Measurements from ENCODE around the gene FBRSL1. TPM values are rescaled to one million over a fixed set of nuclear protein-coding genes. Genes with fewer than 3 reads are reported as not detected.

Gene FBRSL1
- total RNA-seq, 1 experiment from 2014 or later, result 124 TPM

DNA sequence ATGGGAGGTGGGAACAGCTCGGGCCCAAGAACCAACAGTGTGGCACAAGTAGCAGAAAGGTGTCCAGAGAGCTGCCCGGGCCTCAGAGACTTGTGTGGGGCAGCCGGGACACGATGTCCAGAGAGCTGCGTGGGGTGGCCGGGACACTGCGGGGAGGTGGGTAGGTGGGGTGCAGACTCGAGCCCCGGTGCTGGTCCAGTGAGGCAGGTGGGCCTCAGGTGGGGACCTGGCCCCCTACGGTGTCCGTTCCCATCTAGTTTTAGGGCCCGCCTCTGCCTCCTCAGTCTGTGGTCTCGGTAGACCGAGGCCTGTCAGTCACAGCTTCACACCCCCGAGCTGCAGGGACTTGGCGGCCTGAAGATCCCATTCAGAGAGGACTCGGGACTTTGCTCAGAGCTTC lies 6.3 kb upstream of the FBRSL1 start:
- H3K36me3 ChIP-seq (ENCODE audit: control insufficient read depth in 1 of 2, insufficient read depth in 2 of 2, low read length in 2 of 2), result no peaks in the 10 kb centered on the region
- CTCF ChIA-PET, result no interaction called here
- no peak overlapping the region for H3K9ac ChIP-seq (ENCODE audit: low read length)
- H3K4me1 ChIP-seq (ENCODE audit: control insufficient read depth in 1 of 2, insufficient read depth in 2 of 2, low read length in 2 of 2), result peaks cover under 1 to 4% of the 10 kb centered on the region in 2 experiments; a peak in 2 of 4 replicates
- H3K9me2 ChIP-seq (ENCODE audit: insufficient read depth), result no peaks in the 10 kb centered on the region
- ATAC-seq (no peak), DNase-seq (ENCODE audit: low read depth, low spot score) (no peak)
- no peaks in the 10 kb centered on the region for H3K9me3 ChIP-seq (ENCODE audit: control insufficient read depth in 1 of 2, insufficient read depth in 1 of 2, low read depth in 1 of 2, low read length in 2 of 2)
- no peaks in the 10 kb centered on the region for H4K20me1 ChIP-seq (ENCODE audit: insufficient read depth)
- TF ChIP-seq SRF (IDR thresholded peaks at IDR 0.05; ENCODE audit: low read depth), result no peak
- no peak for TF ChIP-seq ZNF274 (IDR thresholded peaks at IDR 0.05; ENCODE audit: low read depth, low read length)
- TF ChIP-seq POLR2AphosphoS5 (IDR thresholded peaks at IDR 0.05; ENCODE audit: low read depth, low read length), result no peak
- TF ChIP-seq ELF1 (IDR thresholded peaks at IDR 0.05; ENCODE audit: borderline replicate concordance, low read depth), result no peak
- RAD21 ChIA-PET (ENCODE audit: low non-redundant PET in 1 of 2, low total read pairs in 2 of 2, uncharacterized antibody in 2 of 2, unreplicated experiment in 2 of 2), result no interaction called here
- H2AFZ ChIP-seq (ENCODE audit: low read depth, low read length, poor library complexity, severe bottlenecking), result no peak overlapping the region
- no peak overlapping the region for H3K4me2 ChIP-seq (ENCODE audit: low read length)
- H3K27ac ChIP-seq (ENCODE audit: low read depth, low read length), result no peak overlapping the region
- intact Hi-C loops (cut with micrococcal nuclease), result no loop called here
- POLR2A ChIA-PET, result no interaction called here
- no TSS peak for BruUV-seq (replicated peaks)
- H3K79me2 ChIP-seq (ENCODE audit: insufficient read depth, low read length), result no peaks in the 10 kb centered on the region
- no peak overlapping the region for H3K4me3 ChIP-seq (replicated peaks in 1 of 2; ENCODE audit: low read depth in 1 of 2, low read length in 2 of 2)
- H3K27me3 ChIP-seq (ENCODE audit: insufficient read depth, low read length), result no peaks in the 10 kb centered on the region

DNA sequence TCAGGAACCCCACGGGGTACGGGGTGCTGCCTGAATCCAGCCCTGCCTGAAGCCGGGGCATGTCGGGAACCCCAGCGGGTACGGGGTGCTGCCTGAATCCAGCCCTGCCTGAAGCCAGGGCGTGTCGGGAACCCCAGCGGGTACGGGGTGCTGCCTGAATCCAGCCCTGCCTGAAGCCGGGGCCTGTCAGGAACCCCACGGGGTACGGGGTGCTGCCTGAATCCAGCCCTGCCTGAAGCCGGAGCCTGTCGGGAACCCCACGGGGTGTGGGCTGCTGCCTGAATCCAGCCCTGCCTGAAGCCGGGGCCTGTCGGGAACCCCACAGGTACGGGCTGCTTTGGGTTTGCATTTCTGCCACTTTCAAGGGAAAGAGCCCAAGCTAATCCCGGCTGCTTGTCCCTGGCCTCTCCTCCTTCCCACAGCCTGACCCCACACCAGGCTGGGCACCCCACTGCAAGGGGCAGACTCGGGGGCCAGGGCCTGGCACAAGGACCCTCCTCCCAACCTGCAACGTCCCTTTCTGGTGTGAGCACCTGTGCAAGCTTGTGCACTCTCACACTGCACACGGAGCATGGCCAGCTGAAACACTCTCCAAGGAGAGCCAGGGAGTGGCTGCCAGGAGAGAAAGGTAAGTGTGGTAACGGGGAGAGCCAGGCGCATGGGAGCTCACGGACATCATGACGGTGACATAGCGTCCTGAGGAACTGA lies 5.6 kb upstream of the FBRSL1 start:
- Histone ChIP-seq H3K27me3 (ENCODE audit: insufficient read depth, low read length) (no peaks in the 10 kb centered on the region), H3K9ac (ENCODE audit: low read length) (no peak overlapping the region), H3K4me2 (ENCODE audit: low read length) (no peak overlapping the region), H3K4me3 (replicated peaks in 1 of 2; ENCODE audit: low read depth in 1 of 2, low read length in 2 of 2) (no peak overlapping the region), H2AFZ (ENCODE audit: low read depth, low read length, poor library complexity, severe bottlenecking) (no peak overlapping the region), H3K36me3 (ENCODE audit: control insufficient read depth in 1 of 2, insufficient read depth in 2 of 2, low read length in 2 of 2) (no peaks in the 10 kb centered on the region), H4K20me1 (ENCODE audit: insufficient read depth) (no peaks in the 10 kb centered on the region), H3K79me2 (ENCODE audit: insufficient read depth, low read length) (no peaks in the 10 kb centered on the region), H3K4me1 (ENCODE audit: control insufficient read depth in 1 of 2, insufficient read depth in 2 of 2, low read length in 2 of 2) (peaks cover 5 to 11% of the 10 kb centered on the region in 2 experiments; a peak in 3 of 4 replicates), H3K27ac (ENCODE audit: low read depth, low read length) (no peak overlapping the region), H3K9me3 (ENCODE audit: control insufficient read depth in 1 of 2, insufficient read depth in 1 of 2, low read depth in 1 of 2, low read length in 2 of 2) (no peaks in the 10 kb centered on the region), H3K9me2 (ENCODE audit: insufficient read depth) (no peaks in the 10 kb centered on the region)
- DNase-seq (ENCODE audit: low read depth, low spot score) (no peak), ATAC-seq (no peak)
- ChIA-PET RAD21 (ENCODE audit: low non-redundant PET in 1 of 2, low total read pairs in 2 of 2, uncharacterized antibody in 2 of 2, unreplicated experiment in 2 of 2) (no interaction called here), CTCF (no interaction called here), POLR2A (no interaction called here)
- intact Hi-C loops (cut with micrococcal nuclease), result no loop called here
- TF ChIP-seq SP1 (IDR thresholded peaks at IDR 0.05; ENCODE audit: low read depth), result no peak
- TF ChIP-seq, protein P1, sequence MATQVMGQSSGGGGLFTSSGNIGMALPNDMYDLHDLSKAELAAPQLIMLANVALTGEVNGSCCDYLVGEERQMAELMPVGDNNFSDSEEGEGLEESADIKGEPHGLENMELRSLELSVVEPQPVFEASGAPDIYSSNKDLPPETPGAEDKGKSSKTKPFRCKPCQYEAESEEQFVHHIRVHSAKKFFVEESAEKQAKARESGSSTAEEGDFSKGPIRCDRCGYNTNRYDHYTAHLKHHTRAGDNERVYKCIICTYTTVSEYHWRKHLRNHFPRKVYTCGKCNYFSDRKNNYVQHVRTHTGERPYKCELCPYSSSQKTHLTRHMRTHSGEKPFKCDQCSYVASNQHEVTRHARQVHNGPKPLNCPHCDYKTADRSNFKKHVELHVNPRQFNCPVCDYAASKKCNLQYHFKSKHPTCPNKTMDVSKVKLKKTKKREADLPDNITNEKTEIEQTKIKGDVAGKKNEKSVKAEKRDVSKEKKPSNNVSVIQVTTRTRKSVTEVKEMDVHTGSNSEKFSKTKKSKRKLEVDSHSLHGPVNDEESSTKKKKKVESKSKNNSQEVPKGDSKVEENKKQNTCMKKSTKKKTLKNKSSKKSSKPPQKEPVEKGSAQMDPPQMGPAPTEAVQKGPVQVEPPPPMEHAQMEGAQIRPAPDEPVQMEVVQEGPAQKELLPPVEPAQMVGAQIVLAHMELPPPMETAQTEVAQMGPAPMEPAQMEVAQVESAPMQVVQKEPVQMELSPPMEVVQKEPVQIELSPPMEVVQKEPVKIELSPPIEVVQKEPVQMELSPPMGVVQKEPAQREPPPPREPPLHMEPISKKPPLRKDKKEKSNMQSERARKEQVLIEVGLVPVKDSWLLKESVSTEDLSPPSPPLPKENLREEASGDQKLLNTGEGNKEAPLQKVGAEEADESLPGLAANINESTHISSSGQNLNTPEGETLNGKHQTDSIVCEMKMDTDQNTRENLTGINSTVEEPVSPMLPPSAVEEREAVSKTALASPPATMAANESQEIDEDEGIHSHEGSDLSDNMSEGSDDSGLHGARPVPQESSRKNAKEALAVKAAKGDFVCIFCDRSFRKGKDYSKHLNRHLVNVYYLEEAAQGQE (IDR thresholded peaks at IDR 0.05; ENCODE audit: low read depth), result no peak
- TF ChIP-seq POLR2A (IDR thresholded peaks at IDR 0.05; ENCODE audit: borderline replicate concordance, extremely low read depth, insufficient read depth, insufficient read length), result no peak
- no TSS peak for BruUV-seq (replicated peaks)
